Measurements from ENCODE around the gene ABLIM2. TPM values are rescaled to one million over a fixed set of nuclear protein-coding genes. Genes with fewer than 3 reads are reported as not detected.
A peak's percentile ranks its signal among the peaks of the same experiment; 100 is the strongest.

Gene ABLIM2
- total and polyA plus RNA-seq, 2 of the 8 experiments (the other 6 are each of a cell fraction or from before 2014, with no cell fraction given), result 2.8 to 3.0 TPM

- H3K9ac ChIP-seq (replicated peaks in 1 of 4; ENCODE audit: extremely low read depth in 1 of 4, low read depth in 3 of 4, low read length in 3 of 4), result no peak overlapping the region
- no peaks in the 10 kb centered on the region for H3K27me3 ChIP-seq (replicated peaks in 1 of 4; ENCODE audit: control insufficient read depth in 3 of 4, extremely low read depth in 1 of 4, insufficient read depth in 3 of 4, low read length in 3 of 4)
- no peaks in the 10 kb centered on the region for H3K23me2 ChIP-seq (ENCODE audit: low read depth, low read length)
- H2BK120ac ChIP-seq (replicated peaks; ENCODE audit: low read depth, low read length), result no peak overlapping the region
- no peak overlapping the region for H2AK5ac ChIP-seq (ENCODE audit: low read depth, low read length)
- H3K79me2 ChIP-seq (ENCODE audit: control insufficient read depth in 1 of 2, insufficient read depth in 2 of 2, low read length in 2 of 2), result no peaks in the 10 kb centered on the region
- H4K5ac ChIP-seq (ENCODE audit: insufficient read length, low read depth, low read length), result no peak overlapping the region
- ChIA-PET CTCF (ENCODE audit: partially characterized antibody) (interaction anchor here (1.1 kb wide), 1 partner anchor 48 kb away, joined by 3 read pairs; no protein-coding TSS in a partner anchor), POLR2A (ENCODE audit: partially characterized antibody) (no interaction called here)
- DNase-seq (ENCODE audit: low read depth in 1 of 2, low spot score in 2 of 2), result no peak
- no peak overlapping the region for H2BK20ac ChIP-seq (ENCODE audit: low read length)
- H3K4ac ChIP-seq (replicated peaks; ENCODE audit: insufficient read length, low read depth, low read length), result no peak overlapping the region
- no peak overlapping the region for H2BK12ac ChIP-seq (ENCODE audit: low read depth, low read length)
- H3K56ac ChIP-seq (replicated peaks; ENCODE audit: insufficient read length, low read depth, low read length), result no peak overlapping the region
- FAIRE-seq, result no peak
- H3K18ac ChIP-seq (ENCODE audit: extremely low read depth, low read length), result no peak overlapping the region
- no peak overlapping the region for H3K4me2 ChIP-seq (ENCODE audit: insufficient read depth in 1 of 2, low read depth in 2 of 2, low read length in 2 of 2)
- H3K27ac ChIP-seq (ENCODE audit: low read depth, low read length), result no peak overlapping the region
- no peak overlapping the region for H3K14ac ChIP-seq (ENCODE audit: insufficient read length)
- no peaks in the 10 kb centered on the region for H3K36me3 ChIP-seq (ENCODE audit: control insufficient read depth in 2 of 4, insufficient read depth in 4 of 4, low read length in 3 of 4)
- no peaks in the 10 kb centered on the region for H4K20me1 ChIP-seq (replicated peaks in 1 of 2; ENCODE audit: control insufficient read depth in 1 of 2, insufficient read depth in 2 of 2, low read length in 2 of 2)
- no peak overlapping the region for H3K23ac ChIP-seq (ENCODE audit: insufficient read length)
- no peaks in the 10 kb centered on the region for H3K9me3 ChIP-seq (ENCODE audit: insufficient read depth in 2 of 2, low read depth in 1 of 2, low read length in 1 of 2)
- H2BK5ac ChIP-seq (ENCODE audit: low read depth, low read length), result no peak overlapping the region
- 87% methylated on average over 14 of the region's 15 CpGs; no CpG with 5 or more reads in 1 of the 2 experiments for WGBS, 2 experiments (ENCODE audit: extremely low coverage in 1 of 2, insufficient coverage in 1 of 2, insufficient read length in 1 of 2, insufficient replicate concordance in 2 of 2, low coverage in 1 of 2, low lambda C conversion rate in 2 of 2, missing lambda C conversion rate in 1 of 2)
- no peak overlapping the region for H4K8ac ChIP-seq (ENCODE audit: extremely low read depth, insufficient read depth, low read length)
- no peak overlapping the region for H3K4me3 ChIP-seq (ENCODE audit: extremely low read depth in 1 of 4, insufficient read depth in 2 of 4, low read depth in 3 of 4, low read length in 4 of 4)
- H3K4me1 ChIP-seq (replicated peaks in 1 of 4; ENCODE audit: control insufficient read depth in 3 of 4, insufficient read depth in 4 of 4, low read length in 3 of 4), result peaks cover 6 to 19% (median 14%) of the 10 kb centered on the region in 4 experiments
- no peak overlapping the region for H2AFZ ChIP-seq (ENCODE audit: low read length)
- no peaks in the 10 kb centered on the region for H3K79me1 ChIP-seq (ENCODE audit: low read depth, low read length)
- H2BK15ac ChIP-seq (ENCODE audit: low read length), result 0 out of 2 replicates have a peak overlapping the region, but pooled peaks have one; percentile 18
- H4K91ac ChIP-seq (replicated peaks; ENCODE audit: insufficient read length, low read length), result no peak overlapping the region
- TF ChIP-seq RNF2 (IDR thresholded peaks at IDR 0.05; ENCODE audit: borderline replicate concordance, low read depth, low read length, missing control alignments, poor library complexity, severe bottlenecking), result no peak
- TF ChIP-seq TCF12 (IDR thresholded peaks at IDR 0.05; ENCODE audit: low read depth, low read length), result no peak
- TF ChIP-seq ATF3 (IDR thresholded peaks at IDR 0.05; ENCODE audit: insufficient read depth, low read depth, low read length), result no peak
- TF ChIP-seq KDM1A (IDR thresholded peaks at IDR 0.05; ENCODE audit: borderline replicate concordance, low read length), result no peak
- TF ChIP-seq ZNF274 (IDR thresholded peaks at IDR 0.05; ENCODE audit: borderline replicate concordance, extremely low read depth, low read length), result no peak
- TF ChIP-seq POU5F1 (IDR thresholded peaks at IDR 0.05; ENCODE audit: low read depth, low read length), result no peak
- TF ChIP-seq EZH2 (IDR thresholded peaks at IDR 0.05; ENCODE audit: low read depth, low read length, severe bottlenecking), result no peak
- no peak for TF ChIP-seq TBP (IDR thresholded peaks at IDR 0.05; ENCODE audit: low read depth, low read length)
- TF ChIP-seq HDAC6 (IDR thresholded peaks at IDR 0.05; ENCODE audit: low read depth, low read length), result no peak
- TF ChIP-seq SIN3A (conservative IDR thresholded peaks at IDR 0.05 in 1 of 2, IDR thresholded peaks at IDR 0.05 in 1 of 2; ENCODE audit: low read depth in 1 of 2, low read length in 2 of 2), result no peak
- no peak for TF ChIP-seq FOSL1 (IDR thresholded peaks at IDR 0.05; ENCODE audit: insufficient read depth, low read depth, low read length)
- TF ChIP-seq, protein P1, sequence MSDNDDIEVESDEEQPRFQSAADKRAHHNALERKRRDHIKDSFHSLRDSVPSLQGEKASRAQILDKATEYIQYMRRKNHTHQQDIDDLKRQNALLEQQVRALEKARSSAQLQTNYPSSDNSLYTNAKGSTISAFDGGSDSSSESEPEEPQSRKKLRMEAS (IDR thresholded peaks at IDR 0.05), result no peak
- TF ChIP-seq CTBP2 (IDR thresholded peaks at IDR 0.05; ENCODE audit: borderline replicate concordance, insufficient read depth, insufficient read length, low read length), result no peak
Measured at GRCh38 chr4:8044699-8045098, 113.9 kb downstream of the ABLIM2 start.

Measured in H1 (cell line).